HepG2 (cell line): ENCODE results near the gene AGAP1. TPM values are rescaled to one million over a fixed set of nuclear protein-coding genes. Genes with fewer than 3 reads are reported as not detected.

ENCODE experiments used
- ARID5B ChIP-seq: IDR thresholded peaks from 2 replicates; pipeline ENCODE4 v1.4.0; 2020; ENCODE audit warnings: mild to moderate bottlenecking, missing genetic modification reagents
- BRD4 ChIP-seq: sonication (generic); formaldehyde crosslinking; IDR thresholded peaks from 2 replicates; pipeline ENCODE4 v1.4.0; 2020; ENCODE audit warnings: missing genetic modification reagents
- KAT2B ChIP-seq: fragments of 150-350 bp; IDR thresholded peaks from 2 replicates; pipeline ENCODE4 v1.6.1; 2014; ENCODE audit warnings: low read depth, low read length, borderline replicate concordance
- NFKBIZ ChIP-seq: IDR thresholded peaks from 2 replicates; pipeline ENCODE4 v1.6.1; 2018; ENCODE audit warnings: missing genetic modification reagents, missing compliant biosample characterization
- PBX3 ChIP-seq: sonication (generic); formaldehyde crosslinking; IDR thresholded peaks from 2 replicates; pipeline ENCODE4 v1.8.1; 2023; ENCODE audit warnings: missing genetic modification reagents, inconsistent platforms, borderline replicate concordance
- PRDM10 ChIP-seq: sonication (generic); formaldehyde crosslinking; IDR thresholded peaks from 2 replicates; pipeline ENCODE4 v1.4.0; 2020; ENCODE audit warnings: low read depth, missing genetic modification reagents
- PRDM15 ChIP-seq: sonication (generic); formaldehyde crosslinking; IDR thresholded peaks from 2 replicates; pipeline ENCODE4 v1.4.0; 2020; ENCODE audit warnings: missing genetic modification reagents
- ZBED4 ChIP-seq: sonication (generic); formaldehyde crosslinking; IDR thresholded peaks from 2 replicates; pipeline ENCODE4 v1.4.0; 2020; ENCODE audit warnings: missing genetic modification reagents, borderline replicate concordance
- ZBTB1 ChIP-seq: sonication (generic); formaldehyde crosslinking; IDR thresholded peaks from 2 replicates; pipeline ENCODE4 v1.4.0; 2020; ENCODE audit warnings: missing genetic modification reagents, borderline replicate concordance
- ZMYM4 ChIP-seq: sonication (generic); formaldehyde crosslinking; IDR thresholded peaks from 2 replicates; pipeline ENCODE4 v1.8.1; 2023; ENCODE audit warnings: mild to moderate bottlenecking, missing genetic modification reagents
- polyA plus RNA-seq, 8 experiments: library from polyadenylated mRNA; depleted of rRNA in 3 of 8; stranded (reverse) in 7 of 8; unstranded in 1 of 8; fragments of >200 nt; fragmentation: Illumina TruSeq in 4 of 8; extraction: Trizol in 4 of 8; gene quantifications; 2 replicates each; pipeline versions ENCODE4 v1.2.1 to v1.2.3, GENCODE V29; 2011 to 2016; ENCODE audit warnings: low read depth in 4 of 8, missing spikeins in 1 of 8, mixed read lengths in 1 of 8; ENCODE audit not compliant: insufficient read depth in 1 of 8
- total RNA-seq, 5 experiments: library from RNA; depleted of rRNA; stranded (reverse); fragments of >200 nt; fragmentation: Illumina TruSeq; extraction: Trizol; gene quantifications; 2 replicates each; pipeline ENCODE4 v1.2.3, GENCODE V29; 2016; ENCODE audit warnings: low read depth in 1 of 5

The AGAP1 gene
- total and polyA plus RNA-seq, 2 of the 13 experiments (the other 11 are each of a cell fraction or from before 2014, with no cell fraction given): 21.2 to 32.7 TPM

- TF ChIP-seq ZBED4 (CRISPR knock-in tag): no peak
- peak; percentile 99 for TF ChIP-seq PRDM10
- peak; percentile 100 for TF ChIP-seq PRDM15 (CRISPR knock-in tag)
- TF ChIP-seq BRD4 (CRISPR knock-in tag): no peak
- 0 out of 2 replicates have a peak, but pooled peaks have one; percentile 21 for TF ChIP-seq NFKBIZ (CRISPR knock-in tag)
- TF ChIP-seq ZBTB1 (CRISPR knock-in tag): no peak
- TF ChIP-seq ARID5B (CRISPR knock-in tag): peak; percentile 42; the same call in 1 of the 2 replicates
- TF ChIP-seq PBX3: no peak
- TF ChIP-seq KAT2B: no peak
- peak; percentile 45; the same call in 1 of the 2 replicates for TF ChIP-seq ZMYM4 (CRISPR knock-in tag)
Measured at GRCh38 chr2:235666213-235666781, 172.5 kb downstream of the AGAP1 start (continued).
